D721Med (cell line): ENCODE results near the gene CUEDC1.

Experiments used
- DNase-seq: peaks from one replicate; pipeline ENCODE4 v3.0.0; 2011; ENCODE audit warnings: low spot score; ENCODE audit not compliant: insufficient read length
- FAIRE-seq: peaks from 2 replicates; lab custom pipeline; 2011; peaks lifted over from hg19 to GRCh38; lab: Jason Lieb, UNC
- CTCF ChIP-seq: IDR thresholded peaks from 2 replicates; pipeline ENCODE4 v1.5.1; 2012; ENCODE audit warnings: mild to moderate bottlenecking, control low read depth; ENCODE audit not compliant: insufficient read depth; ENCODE audit errors: missing control alignments

CUEDC1 gene

GRCh38 chr17:57972151-57972550, 16.9 kb upstream of the CUEDC1 start:
- DNase-seq (no peak), FAIRE-seq (no peak)
- TF ChIP-seq CTCF = no peak

GRCh38 chr17:57971572-57971971, 16.4 kb upstream of the CUEDC1 start:
- FAIRE-seq (peak; percentile 58), DNase-seq (peak; percentile 59)
- no peak for TF ChIP-seq CTCF

- FAIRE-seq (no peak), DNase-seq (no peak)
- no peak for TF ChIP-seq CTCF
Measured at GRCh38 chr17:57970710-57971109, 15.5 kb upstream of the CUEDC1 start.

GRCh38 chr17:57968456-57968855, 13.2 kb upstream of the CUEDC1 start:
- DNase-seq = no peak
- TF ChIP-seq CTCF = no peak
- FAIRE-seq = no peak

GRCh38 chr17:57966875-57967274, 11.7 kb upstream of the CUEDC1 start:
- FAIRE-seq (no peak), DNase-seq (no peak)

GRCh38 chr17:57966246-57966645, 11.0 kb upstream of the CUEDC1 start:
- DNase-seq (no peak), FAIRE-seq (no peak)
- TF ChIP-seq CTCF = no peak

More at GRCh38 chr17:57966875-57967274, 11.7 kb upstream of the CUEDC1 start:
- TF ChIP-seq CTCF = no peak

- DNase-seq (no peak), FAIRE-seq (no peak)
- TF ChIP-seq CTCF = no peak
Measured at GRCh38 chr17:57965521-57966160, 10.4 kb upstream of the CUEDC1 start.
